Ishikawa (cell line): ENCODE data around the gene SOX6.

Experiments used
- CEBPB ChIP-seq: IDR thresholded peaks from 2 replicates; pipeline ENCODE4 v1.6.1; 2012
- TAF1 ChIP-seq: IDR thresholded peaks from 2 replicates; pipeline ENCODE4 v1.6.1; 2012; ENCODE audit warnings: low read depth, mild to moderate bottlenecking
- USF1 ChIP-seq: IDR thresholded peaks from 2 replicates; pipeline ENCODE4 v1.6.1; 2012
- YY1 ChIP-seq: IDR thresholded peaks from 2 replicates; pipeline ENCODE4 v1.6.1; 2012; ENCODE audit warnings: low read depth
- TF ChIP-seq, protein P1 (sequence below): IDR thresholded peaks from 2 replicates; pipeline ENCODE4 v1.6.1; 2012

DNA sequence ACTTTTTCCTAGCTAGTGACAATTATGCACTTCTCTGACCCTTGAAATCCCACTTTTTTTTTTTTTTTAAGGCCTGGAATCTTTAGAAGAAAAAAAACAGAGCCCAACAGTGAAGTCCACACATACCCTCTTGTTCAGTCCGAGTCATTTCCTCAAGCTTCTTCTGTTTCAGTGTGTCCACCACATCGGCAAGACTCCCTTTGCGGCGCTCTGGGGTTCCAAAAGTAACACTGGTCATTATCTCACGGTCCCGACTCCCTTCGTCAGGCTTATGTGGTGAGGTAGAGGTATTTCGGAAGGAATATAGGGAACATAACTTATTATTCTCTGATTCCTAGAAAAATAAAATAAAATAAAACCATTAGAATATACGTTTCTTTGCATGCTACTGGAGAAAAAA, 38.0 kb downstream of the SOX6 start:
- TF ChIP-seq YY1 (no peak), USF1 (no peak), CEBPB (no peak), TAF1 (no peak)
- TF ChIP-seq, protein P1, sequence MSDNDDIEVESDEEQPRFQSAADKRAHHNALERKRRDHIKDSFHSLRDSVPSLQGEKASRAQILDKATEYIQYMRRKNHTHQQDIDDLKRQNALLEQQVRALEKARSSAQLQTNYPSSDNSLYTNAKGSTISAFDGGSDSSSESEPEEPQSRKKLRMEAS, result no peak
